Choroid plexus epithelial cell (primary cell): ENCODE results near the gene COPB2.

Experiments used
- DNase-seq: peaks from one replicate; pipeline ENCODE4 v3.0.0-alpha.2; 2010; ENCODE audit warnings: low read depth
- H3K4me3 ChIP-seq: 2 replicates; pipeline ENCODE4 v1.5.1; 2011; ENCODE audit warnings: low read depth, mild to moderate bottlenecking, control low read depth, low read length, moderate library complexity
- CTCF ChIP-seq: conservative IDR thresholded peaks from 2 replicates; pipeline ENCODE4 v1.5.1; 2011; ENCODE audit warnings: low read depth, mild to moderate bottlenecking, control low read depth, inconsistent platforms, low read length, moderate library complexity

COPB2 gene

DNA sequence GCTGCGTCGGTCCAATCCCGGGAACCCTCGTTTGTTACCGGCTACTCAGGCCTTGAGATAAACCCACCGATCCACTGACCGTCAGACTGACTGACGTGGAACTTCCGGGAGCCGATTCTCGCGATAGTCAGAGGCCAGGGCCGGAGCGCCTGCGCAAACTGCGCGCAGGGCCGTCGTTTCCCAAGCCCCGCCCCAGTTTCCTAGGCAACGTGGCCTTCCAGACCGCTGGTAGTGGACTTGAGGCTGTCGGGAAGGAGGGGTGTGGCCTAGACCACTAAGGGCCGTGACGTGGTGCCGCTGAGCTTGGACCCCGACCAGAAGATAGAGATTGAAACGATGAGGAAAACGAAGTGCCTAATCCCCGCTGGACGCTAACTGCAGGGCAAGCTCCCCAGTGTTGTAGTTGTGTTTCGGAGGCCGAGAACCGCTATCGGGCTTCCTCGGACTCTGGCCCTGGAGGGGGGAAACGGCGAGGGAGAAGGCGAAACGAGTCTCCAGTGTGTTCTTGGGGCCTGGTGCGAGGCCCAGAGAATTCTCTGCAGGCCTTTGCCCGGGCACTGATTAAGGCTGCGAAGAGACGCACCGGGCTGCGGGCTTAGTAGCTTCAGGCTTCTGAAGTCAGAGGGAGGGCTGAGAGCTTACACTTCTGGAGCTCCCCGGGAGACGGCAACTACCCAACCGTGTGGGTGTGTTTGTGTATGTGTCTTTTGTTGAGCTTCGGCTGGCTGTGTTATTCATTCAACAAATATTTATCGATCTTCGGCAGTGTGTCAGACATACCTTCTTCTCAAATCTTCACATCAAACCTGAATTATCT is at the start of gene COPB2:
Gene COPB2 (minus strand): TSS at position 96 of the 817 bp plus-strand sequence. CDS start 97 bp downstream, outside the sequence.
- DNase-seq = peak; percentile 100
- H3K4me3 ChIP-seq = peak within 1 kb of the TSS; percentile 89
- no peak for TF ChIP-seq CTCF

DNA sequence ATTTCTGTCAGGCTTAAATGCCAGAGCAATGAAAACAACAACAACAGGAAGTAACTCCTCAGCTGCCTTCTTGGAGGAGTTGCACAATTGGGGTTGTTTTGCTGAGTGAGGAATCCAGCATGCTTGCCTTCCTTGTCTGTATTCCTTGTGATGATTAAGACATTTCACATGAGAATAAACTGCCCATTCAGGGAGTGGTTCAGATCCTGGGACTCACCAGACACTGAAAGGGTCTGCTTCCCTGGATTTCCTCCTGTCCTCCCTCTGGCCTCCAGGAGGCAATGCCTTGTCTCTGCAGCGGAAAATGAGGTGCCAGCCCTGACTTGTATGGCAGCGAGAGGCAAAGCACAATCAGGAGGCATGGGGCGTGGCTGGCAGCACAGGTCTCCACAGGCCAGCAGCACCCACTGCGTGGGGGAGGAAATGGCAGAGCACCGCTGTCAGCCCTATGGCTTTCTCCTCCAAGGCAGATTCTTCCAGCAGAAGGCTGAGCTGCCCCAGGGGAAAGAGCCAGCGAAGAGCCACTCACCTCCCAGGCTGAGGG is 45.4 kb upstream of the COPB2 start:
- no peak overlapping the region for H3K4me3 ChIP-seq
- peak; percentile 8 for TF ChIP-seq CTCF
- DNase-seq = peak; percentile 86

GRCh38 chr3:139434228-139434627 is 44.8 kb upstream of the COPB2 start:
- no peak for TF ChIP-seq CTCF
- DNase-seq = no peak
- no peak overlapping the region for H3K4me3 ChIP-seq

DNA sequence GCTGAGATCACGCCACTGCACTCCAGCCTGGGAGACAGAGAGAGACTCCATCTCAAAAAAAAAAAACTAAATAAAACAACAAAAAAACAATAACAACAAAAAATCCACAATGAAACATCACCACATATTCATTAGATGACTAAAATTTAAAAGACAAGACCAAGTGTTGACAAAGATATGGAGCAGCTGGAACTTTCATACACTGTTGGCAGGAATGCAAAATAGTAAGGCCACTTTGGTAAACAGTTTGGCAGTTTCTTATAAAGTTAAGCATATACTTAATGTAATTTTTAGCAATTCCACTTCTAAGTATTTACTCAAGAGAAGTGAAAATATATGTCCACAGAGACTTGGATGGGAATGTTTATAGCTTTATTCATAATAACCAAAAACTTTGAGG is 43.6 kb upstream of the COPB2 start:
- TF ChIP-seq CTCF = no peak
- no peak for DNase-seq
- no peak overlapping the region for H3K4me3 ChIP-seq

GRCh38 chr3:139430493-139430892 is 41.0 kb upstream of the COPB2 start:
- DNase-seq = no peak
- no peak overlapping the region for H3K4me3 ChIP-seq
- no peak for TF ChIP-seq CTCF

- peak; percentile 91 for DNase-seq
- TF ChIP-seq CTCF = peak; percentile 80
- no peak overlapping the region for H3K4me3 ChIP-seq
Observed at GRCh38 chr3:139427283-139428060, 38.0 kb upstream of the COPB2 start.
